B cell (primary cell): Measurements from ENCODE around the gene LYRM9. TPM values are rescaled to one million over a fixed set of nuclear protein-coding genes. Genes with fewer than 3 reads are reported as not detected.

Experiments used
- ATAC-seq: fragments of 200-7000 bp; cut with Tn5 transposase; one replicate; pipeline ENCODE4 v1.10.0; 2021; ENCODE audit warnings: low read depth, mild to moderate bottlenecking, moderate number of reproducible peaks, moderate library complexity
- CTCF ChIA-PET: fragments of 350-600 bp; sonication (Branson Sonifier 250); formaldehyde crosslinking; loops from one replicate; lab custom pipeline; 2021; ENCODE audit warnings: antibody characterized with exemption, inconsistent platforms; lab: Charles Lee
- POLR2A ChIA-PET: fragments of 350-600 bp; sonication (Branson Sonifier 250); formaldehyde crosslinking; loops from one replicate; lab custom pipeline; 2021; ENCODE audit warnings: antibody characterized with exemption; lab: Charles Lee
- DNase-seq: peaks from one replicate; pipeline ENCODE4 v3.0.0; 2013
- H2AFZ ChIP-seq: 2 replicates; pipeline ENCODE4 v1.6.1; 2012; ENCODE audit warnings: mild to moderate bottlenecking, low read depth, low read length; ENCODE audit not compliant: insufficient read depth, poor library complexity, severe bottlenecking
- H3K27ac ChIP-seq, 2 donors: 1 replicate in 1 of 2; 2 replicates in 1 of 2; pipeline ENCODE4 v1.5.1; 2012 to 2013; ENCODE audit warnings: low read length in 2 of 2, mild to moderate bottlenecking in 2 of 2, moderate library complexity in 1 of 2
- H3K27me3 ChIP-seq, 4 experiments: fragments of 200-600 bp in 1 of 4; sonication (generic) in 1 of 4; replicated peaks in 1 of 4; 1 replicate in 2 of 4; 2 replicates in 2 of 4; pipeline versions ENCODE4 v1.6.1 to v1.7.0; 2013 to 2016; ENCODE audit warnings: low read length in 3 of 4, mild to moderate bottlenecking in 2 of 4, mixed read lengths in 1 of 4, moderate library complexity in 1 of 4; ENCODE audit not compliant: insufficient read depth in 4 of 4, control insufficient read depth in 3 of 4; ENCODE audit errors: control extremely low read depth in 1 of 4
- H3K36me3 ChIP-seq, 2 experiments: replicated peaks in 1 of 2; 1 replicate in 1 of 2; 2 replicates in 1 of 2; pipeline versions ENCODE4 v1.6.1 to v1.7.1; 2013; ENCODE audit warnings: low read length in 1 of 2; ENCODE audit not compliant: insufficient read depth in 2 of 2, control insufficient read depth in 1 of 2; ENCODE audit errors: control extremely low read depth in 1 of 2, extremely low read depth in 1 of 2
- H3K4me1 ChIP-seq, 2 donors: fragments of 200-600 bp in 1 of 2; sonication (generic) in 1 of 2; 1 replicate in 1 of 2; 2 replicates in 1 of 2; pipeline versions ENCODE4 v1.5.1 to v1.6.1; 2013 to 2017; ENCODE audit warnings: low read length in 2 of 2; ENCODE audit not compliant: control insufficient read depth in 2 of 2, insufficient read depth in 2 of 2
- H3K4me2 ChIP-seq: replicated peaks from 2 replicates; pipeline ENCODE3; 2012; ENCODE audit warnings: mild to moderate bottlenecking, low read depth, low read length; ENCODE audit not compliant: poor library complexity, severe bottlenecking
- H3K4me3 ChIP-seq, 5 experiments: fragments of 200-600 bp in 1 of 5; sonication (generic) in 1 of 5; 1 replicate in 3 of 5; 2 replicates in 2 of 5; pipeline versions ENCODE4 v1.5.1 to v1.7.0; 2011 to 2016; ENCODE audit warnings: low read length in 4 of 5, mild to moderate bottlenecking in 4 of 5, low read depth in 2 of 5, control low read depth in 1 of 5, moderate library complexity in 1 of 5; ENCODE audit not compliant: insufficient read depth in 1 of 5; ENCODE audit errors: control extremely low read depth in 1 of 5, extremely low read depth in 1 of 5
- H3K79me2 ChIP-seq: fragments of 200-600 bp; sonication (generic); one replicate; pipeline ENCODE4 v1.6.0; 2016; ENCODE audit warnings: low read length; ENCODE audit not compliant: control insufficient read depth, insufficient read depth
- H3K9ac ChIP-seq: fragments of 200-600 bp; sonication (generic); 2 replicates; pipeline ENCODE4 v1.6.1; 2017; ENCODE audit warnings: mild to moderate bottlenecking, low read length, moderate library complexity
- H3K9me3 ChIP-seq, 3 donors: one replicate each; pipeline versions ENCODE4 v1.6.1 to v1.7.1; 2013; ENCODE audit warnings: low read length in 2 of 3; ENCODE audit not compliant: control insufficient read depth in 2 of 3, insufficient read depth in 1 of 3; ENCODE audit errors: control extremely low read depth in 1 of 3
- H4K20me1 ChIP-seq: 2 replicates; pipeline ENCODE4 v1.6.0; 2012; ENCODE audit warnings: mild to moderate bottlenecking, low read length; ENCODE audit not compliant: insufficient read depth, control insufficient read depth, poor library complexity, severe bottlenecking
- H3K27ac Mint-ChIP-seq: one replicate; pipeline ENCODE4 v1.8.0; 2021; ENCODE audit warnings: mixed read lengths
- H3K27me3 Mint-ChIP-seq: one replicate; pipeline ENCODE4 v1.8.0; 2021; ENCODE audit warnings: mixed read lengths
- H3K4me1 Mint-ChIP-seq: one replicate; pipeline ENCODE4 v1.8.0; 2021; ENCODE audit warnings: mixed read lengths
- H3K4me3 Mint-ChIP-seq: one replicate; pipeline ENCODE4 v1.8.0; 2021; ENCODE audit warnings: mixed read lengths
- H3K9me3 Mint-ChIP-seq: one replicate; pipeline ENCODE4 v1.8.0; 2022; ENCODE audit warnings: mixed read lengths; ENCODE audit not compliant: insufficient read depth
- EZH2 ChIP-seq: IDR thresholded peaks from 2 replicates; pipeline ENCODE4 v1.6.1; 2012; ENCODE audit warnings: borderline replicate concordance, low read depth, mild to moderate bottlenecking, moderate library complexity, low read length; ENCODE audit not compliant: insufficient read depth, poor library complexity, severe bottlenecking
- WGBS: methylation state at CpG from one replicate; pipeline ENCODE4 v1.1.5; 2013; ENCODE audit warnings: missing lambda C conversion rate; ENCODE audit not compliant: insufficient coverage; 5-methylcytosine and 5-hydroxymethylcytosine counted together
- intact Hi-C: fragments of 100-400 bp; cut with micrococcal nuclease; formaldehyde crosslinking; loops from one replicate; pipeline ENCODE4 v1.10.0; 2022
- polyA plus RNA-seq: library from polyadenylated mRNA; depleted of rRNA; stranded (reverse); fragments of >200 nt; gene quantifications from 2 replicates; pipeline ENCODE4 v1.2.3, GENCODE V29; 2012
- total RNA-seq, 2 donors: library from RNA; stranded (reverse); fragments of 120-200 nt in 1 of 2; gene quantifications; 1 replicate in 1 of 2; 2 replicates in 1 of 2; pipeline versions ENCODE4 v1.2.3 to v1.2.4, GENCODE V29; 2013 to 2022
- TF ChIP-seq, protein P1 (sequence below): fragments of 200-600 bp; IDR thresholded peaks from one replicate; pipeline ENCODE4 v1.8.0; 2022; ENCODE audit warnings: antibody characterized with exemption, mild to moderate bottlenecking

Gene LYRM9
- total and polyA plus RNA-seq, 2 donors (not counting 1 experiment from before 2014, with no cell fraction given) = 12.1 to 14.2 TPM

DNA sequence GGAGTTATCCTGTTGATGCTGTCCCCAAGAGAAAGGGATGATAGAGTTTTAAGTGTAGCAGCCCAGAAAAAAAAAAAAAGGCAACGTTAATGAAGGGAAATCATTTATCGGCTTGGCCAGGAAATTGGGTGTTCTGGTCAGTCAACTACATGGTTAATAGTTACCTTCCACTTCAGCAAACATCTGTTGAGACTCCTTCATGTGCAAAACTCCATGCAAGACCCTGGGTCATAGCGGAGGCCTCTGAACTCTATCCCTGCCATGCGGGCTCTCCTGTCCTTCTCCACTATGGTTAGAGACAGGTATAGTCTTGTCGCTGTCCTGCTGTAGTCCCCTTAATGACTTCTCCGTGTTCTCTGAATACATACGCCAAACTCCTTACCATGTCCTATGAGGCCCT is 3.5 kb upstream of the LYRM9 start:
- H3K9me3 ChIP-seq = no peaks in the 10 kb centered on the region
- Mint-ChIP-seq H3K27ac (no peak overlapping the region), H3K4me3 (no peak overlapping the region), H3K9me3 (no peaks in the 10 kb centered on the region), H3K27me3 (peaks cover 9% of the 10 kb centered on the region), H3K4me1 (peaks cover 16% of the 10 kb centered on the region)
- H2AFZ ChIP-seq = no peak overlapping the region
- intact Hi-C loops = loop anchor here (10.0 kb wide), 1 partner anchor 602 kb away; the partner anchor contains the start of gene WSB1
- no peak overlapping the region for H3K27ac ChIP-seq
- H3K4me3 ChIP-seq = no peak overlapping the region
- POLR2A ChIA-PET = no interaction called here
- no peaks in the 10 kb centered on the region for H3K27me3 ChIP-seq
- no peak for ATAC-seq
- no peak overlapping the region for H3K4me2 ChIP-seq
- H3K36me3 ChIP-seq = no peaks in the 10 kb centered on the region
- 98% methylated on average over 5 of the region's 7 CpGs for WGBS
- peaks cover 16 to 23% of the 10 kb centered on the region in 2 donors for H3K4me1 ChIP-seq
- DNase-seq = no peak
- TF ChIP-seq, protein P1, sequence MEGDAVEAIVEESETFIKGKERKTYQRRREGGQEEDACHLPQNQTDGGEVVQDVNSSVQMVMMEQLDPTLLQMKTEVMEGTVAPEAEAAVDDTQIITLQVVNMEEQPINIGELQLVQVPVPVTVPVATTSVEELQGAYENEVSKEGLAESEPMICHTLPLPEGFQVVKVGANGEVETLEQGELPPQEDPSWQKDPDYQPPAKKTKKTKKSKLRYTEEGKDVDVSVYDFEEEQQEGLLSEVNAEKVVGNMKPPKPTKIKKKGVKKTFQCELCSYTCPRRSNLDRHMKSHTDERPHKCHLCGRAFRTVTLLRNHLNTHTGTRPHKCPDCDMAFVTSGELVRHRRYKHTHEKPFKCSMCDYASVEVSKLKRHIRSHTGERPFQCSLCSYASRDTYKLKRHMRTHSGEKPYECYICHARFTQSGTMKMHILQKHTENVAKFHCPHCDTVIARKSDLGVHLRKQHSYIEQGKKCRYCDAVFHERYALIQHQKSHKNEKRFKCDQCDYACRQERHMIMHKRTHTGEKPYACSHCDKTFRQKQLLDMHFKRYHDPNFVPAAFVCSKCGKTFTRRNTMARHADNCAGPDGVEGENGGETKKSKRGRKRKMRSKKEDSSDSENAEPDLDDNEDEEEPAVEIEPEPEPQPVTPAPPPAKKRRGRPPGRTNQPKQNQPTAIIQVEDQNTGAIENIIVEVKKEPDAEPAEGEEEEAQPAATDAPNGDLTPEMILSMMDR = no peak
- no peak for TF ChIP-seq EZH2
- CTCF ChIA-PET = no interaction called here
- no peaks in the 10 kb centered on the region for H4K20me1 ChIP-seq
- no peaks in the 10 kb centered on the region for H3K79me2 ChIP-seq
- no peak overlapping the region for H3K9ac ChIP-seq

DNA sequence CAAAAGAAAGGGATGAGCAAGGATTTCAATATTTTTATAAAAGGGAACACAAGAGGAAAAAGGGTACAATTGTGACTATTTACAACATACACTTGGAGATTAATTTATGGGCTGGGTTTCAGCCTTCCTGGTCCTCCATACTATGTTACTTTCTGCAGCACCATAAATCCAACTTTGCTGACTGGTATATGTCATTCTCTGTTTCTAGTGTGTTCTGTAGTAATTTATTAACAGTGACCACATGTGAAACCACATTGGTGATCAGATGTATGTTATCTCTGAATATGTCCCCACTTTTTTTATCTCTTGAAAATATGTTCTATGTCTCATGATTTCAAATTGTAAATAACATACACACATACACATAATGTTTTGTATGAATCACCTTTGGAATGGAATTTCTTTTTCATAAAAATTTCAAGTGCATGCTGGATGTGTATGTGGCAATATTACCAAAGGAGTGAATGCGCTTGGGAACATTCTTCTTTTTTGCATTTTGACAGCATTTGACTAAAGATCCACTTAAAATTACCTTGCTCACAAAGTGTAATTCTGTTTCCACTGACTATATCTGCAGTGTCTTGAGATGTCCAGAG is 2.9 kb upstream of the LYRM9 start:
- Mint-ChIP-seq H3K4me1 (peaks cover 19% of the 10 kb centered on the region), H3K4me3 (no peak overlapping the region), H3K27ac (no peak overlapping the region), H3K27me3 (peaks cover 9% of the 10 kb centered on the region), H3K9me3 (no peaks in the 10 kb centered on the region)
- no peak overlapping the region for H3K4me3 ChIP-seq
- ChIA-PET POLR2A (no interaction called here), CTCF (no interaction called here)
- H3K27ac ChIP-seq = no peak overlapping the region
- no peak overlapping the region for H3K9ac ChIP-seq
- peaks cover 16 to 23% of the 10 kb centered on the region in 2 donors for H3K4me1 ChIP-seq
- no CpG with 5 or more reads among the region's 1 CpG for WGBS
- TF ChIP-seq, protein P1 = no peak
- TF ChIP-seq EZH2 = no peak
- H3K9me3 ChIP-seq = no peaks in the 10 kb centered on the region
- no peaks in the 10 kb centered on the region for H3K27me3 ChIP-seq
- no peaks in the 10 kb centered on the region for H3K36me3 ChIP-seq
- no peak for ATAC-seq
- intact Hi-C loops = loop anchor here (10.0 kb wide), 1 partner anchor 601 kb away; the partner anchor contains the start of gene WSB1
- no peak for DNase-seq
- no peaks in the 10 kb centered on the region for H4K20me1 ChIP-seq
- H2AFZ ChIP-seq = no peak overlapping the region
- no peak overlapping the region for H3K4me2 ChIP-seq
- no peaks in the 10 kb centered on the region for H3K79me2 ChIP-seq
